Gastroesophageal sphincter (tissue), 3 donors: ENCODE results near the gene CASP8.

ENCODE experiments used
- EP300 ChIP-seq: sonication (generic); formaldehyde crosslinking; IDR thresholded peaks from one replicate; pipeline ENCODE4 v1.6.1; 2017; ENCODE audit warnings: antibody characterized with exemption, mild to moderate bottlenecking
- POLR2A ChIP-seq, 2 donors: fragments of 450-650 bp; IDR thresholded peaks; one replicate each; pipeline ENCODE4 v1.6.1; 2017; ENCODE audit warnings: antibody characterized with exemption in 2 of 2, mild to moderate bottlenecking in 2 of 2, moderate library complexity in 1 of 2
- POLR2AphosphoS5 ChIP-seq: sonication (generic); formaldehyde crosslinking; IDR thresholded peaks from one replicate; pipeline ENCODE4 v1.6.1; 2017; ENCODE audit warnings: antibody characterized with exemption
- TF ChIP-seq, protein P1 (sequence below), 4 experiments: fragments of 200-600 bp in 2 of 4; fragments of 450-650 bp in 2 of 4; sonication (generic) in 1 of 4; IDR thresholded peaks; one replicate each; pipeline ENCODE4 v1.5.1; 2017 to 2019; ENCODE audit warnings: antibody characterized with exemption in 4 of 4, mild to moderate bottlenecking in 2 of 4, moderate library complexity in 2 of 4

DNA sequence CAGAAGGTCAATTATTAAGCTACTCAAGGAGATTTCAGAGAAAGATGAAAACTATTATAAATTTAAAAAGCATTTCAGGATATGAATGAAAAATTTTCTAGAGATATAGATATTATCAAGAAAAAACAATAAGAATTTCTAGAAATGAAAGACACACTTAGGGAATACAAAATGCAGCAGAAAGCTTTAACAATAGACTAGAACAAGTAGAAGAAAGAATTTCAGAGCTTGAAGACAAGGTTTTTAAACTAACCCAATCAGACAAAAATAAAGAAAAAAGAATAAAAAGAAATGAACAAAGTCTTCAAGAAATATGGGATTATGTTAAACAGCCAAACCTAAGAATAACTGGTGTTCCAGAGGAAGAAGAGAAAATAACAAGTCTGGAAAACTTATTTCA is 62.4 kb downstream of the CASP8 start:
- TF ChIP-seq EP300 (no peak), POLR2A (IDR thresholded peaks at IDR 0.05) (no peak), POLR2AphosphoS5 (no peak)
- TF ChIP-seq, protein P1, sequence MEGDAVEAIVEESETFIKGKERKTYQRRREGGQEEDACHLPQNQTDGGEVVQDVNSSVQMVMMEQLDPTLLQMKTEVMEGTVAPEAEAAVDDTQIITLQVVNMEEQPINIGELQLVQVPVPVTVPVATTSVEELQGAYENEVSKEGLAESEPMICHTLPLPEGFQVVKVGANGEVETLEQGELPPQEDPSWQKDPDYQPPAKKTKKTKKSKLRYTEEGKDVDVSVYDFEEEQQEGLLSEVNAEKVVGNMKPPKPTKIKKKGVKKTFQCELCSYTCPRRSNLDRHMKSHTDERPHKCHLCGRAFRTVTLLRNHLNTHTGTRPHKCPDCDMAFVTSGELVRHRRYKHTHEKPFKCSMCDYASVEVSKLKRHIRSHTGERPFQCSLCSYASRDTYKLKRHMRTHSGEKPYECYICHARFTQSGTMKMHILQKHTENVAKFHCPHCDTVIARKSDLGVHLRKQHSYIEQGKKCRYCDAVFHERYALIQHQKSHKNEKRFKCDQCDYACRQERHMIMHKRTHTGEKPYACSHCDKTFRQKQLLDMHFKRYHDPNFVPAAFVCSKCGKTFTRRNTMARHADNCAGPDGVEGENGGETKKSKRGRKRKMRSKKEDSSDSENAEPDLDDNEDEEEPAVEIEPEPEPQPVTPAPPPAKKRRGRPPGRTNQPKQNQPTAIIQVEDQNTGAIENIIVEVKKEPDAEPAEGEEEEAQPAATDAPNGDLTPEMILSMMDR (IDR thresholded peaks at IDR 0.05) = no peak
